Femur (tissue), 1 donor: ENCODE data around the gene SAV1.
A peak's percentile ranks its signal among the peaks of the same experiment; 100 is the strongest.

Experiments
- DNase-seq: peaks from one replicate; pipeline ENCODE4 v3.0.0-alpha.2; 2017

SAV1 gene

GRCh38 chr14:50605766-50606165, 62.3 kb downstream of the SAV1 start:
- DNase-seq: peak; percentile 46

DNA sequence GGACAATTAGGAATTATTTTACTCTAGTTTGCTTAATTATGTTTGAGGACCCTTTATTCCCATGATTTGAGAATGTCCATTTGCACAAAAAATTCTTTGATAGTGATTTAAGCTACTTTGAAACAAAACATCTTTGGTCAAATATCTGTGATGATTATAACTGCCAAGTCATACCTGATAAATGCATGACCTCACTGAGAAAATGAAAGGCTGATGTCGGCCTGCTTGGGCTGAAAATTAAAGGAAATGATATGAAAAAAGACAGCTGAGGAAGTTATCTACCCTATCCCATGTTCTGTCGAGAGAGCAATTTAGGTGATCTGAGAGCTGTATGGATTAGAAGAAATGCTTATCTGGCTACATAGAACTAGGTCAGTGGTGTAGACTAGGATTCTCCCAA, 64.5 kb downstream of the SAV1 start:
- DNase-seq: no peak

GRCh38 chr14:50602035-50602434, 66.1 kb downstream of the SAV1 start:
- DNase-seq: no peak

DNA sequence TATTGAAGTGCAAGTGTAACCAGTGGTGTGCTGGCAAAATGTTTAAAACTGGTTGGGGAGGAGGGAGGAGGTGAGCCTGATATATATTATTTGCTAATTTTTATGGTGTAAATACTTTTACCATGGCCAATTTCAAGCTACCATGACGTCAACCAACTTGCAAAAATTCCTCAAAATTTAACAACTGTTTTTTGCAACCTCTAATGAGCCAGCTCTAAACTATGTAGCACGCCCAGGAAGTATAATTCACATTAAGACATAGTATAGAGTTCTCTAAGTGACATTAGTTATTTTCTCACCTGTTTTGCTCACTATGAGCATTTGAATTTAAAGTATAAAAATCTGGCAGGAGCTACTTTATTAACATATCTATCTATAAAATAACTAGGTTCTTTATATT, 66.7 kb downstream of the SAV1 start:
- DNase-seq: no peak

DNA sequence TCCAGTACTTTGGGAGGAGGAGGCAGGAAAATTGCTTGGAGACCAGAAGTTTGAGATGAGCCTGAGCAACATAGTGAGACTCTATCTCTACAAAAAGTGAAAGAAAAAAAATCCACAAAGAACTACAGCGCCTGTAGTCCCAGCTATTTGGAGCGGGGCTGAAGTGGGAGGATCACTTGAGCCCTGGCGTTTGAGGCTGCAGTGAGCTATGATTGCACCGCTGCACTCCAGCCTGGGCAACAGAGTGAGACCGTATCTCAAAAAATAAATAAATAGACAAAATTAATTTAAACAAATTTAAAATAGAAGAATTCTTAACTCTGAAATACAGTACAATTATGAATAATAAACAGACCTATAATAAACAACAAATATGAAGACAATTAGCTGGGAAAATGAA, 67.3 kb downstream of the SAV1 start:
- no peak for DNase-seq

DNA sequence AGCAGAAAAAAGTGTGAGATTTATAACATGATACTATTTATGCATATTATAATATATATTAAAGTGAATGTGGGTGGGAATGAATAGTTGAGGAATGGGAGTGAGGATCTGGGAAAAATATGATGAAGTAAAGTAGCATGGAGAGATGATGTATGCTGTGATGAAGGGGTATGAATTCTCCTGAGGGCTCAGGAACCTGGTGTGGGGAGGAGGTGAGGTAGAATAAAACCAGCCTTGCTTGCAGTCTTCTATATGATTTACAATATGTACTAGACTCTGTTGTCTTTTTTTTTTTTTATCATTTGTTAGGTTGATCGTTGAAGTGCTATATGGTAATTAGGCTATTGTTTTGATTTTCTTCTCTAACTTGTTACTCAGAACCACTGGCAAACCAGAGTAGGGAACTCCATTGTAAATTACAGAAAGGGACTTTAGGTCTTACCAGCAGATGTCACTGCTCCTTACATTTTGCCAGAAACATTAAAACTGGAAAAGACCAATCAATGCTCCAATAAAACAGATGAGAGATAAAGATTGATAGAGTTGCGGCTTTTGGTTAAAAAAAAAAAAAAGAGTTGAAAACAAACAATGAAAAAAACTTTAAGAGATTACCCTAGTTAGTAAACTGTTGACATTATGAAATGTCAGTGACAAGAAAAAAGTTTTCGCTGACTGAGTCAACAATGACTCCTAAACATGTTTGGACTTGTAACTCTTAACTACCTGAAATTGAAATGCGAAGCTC, 68.2 kb downstream of the SAV1 start:
- no peak for DNase-seq

- no peak for DNase-seq
These were observed 69.3 kb downstream of the SAV1 start for GRCh38 chr14:50598765-50599164.

GRCh38 chr14:50594577-50595316, 73.4 kb downstream of the SAV1 start:
- no peak for DNase-seq

DNA sequence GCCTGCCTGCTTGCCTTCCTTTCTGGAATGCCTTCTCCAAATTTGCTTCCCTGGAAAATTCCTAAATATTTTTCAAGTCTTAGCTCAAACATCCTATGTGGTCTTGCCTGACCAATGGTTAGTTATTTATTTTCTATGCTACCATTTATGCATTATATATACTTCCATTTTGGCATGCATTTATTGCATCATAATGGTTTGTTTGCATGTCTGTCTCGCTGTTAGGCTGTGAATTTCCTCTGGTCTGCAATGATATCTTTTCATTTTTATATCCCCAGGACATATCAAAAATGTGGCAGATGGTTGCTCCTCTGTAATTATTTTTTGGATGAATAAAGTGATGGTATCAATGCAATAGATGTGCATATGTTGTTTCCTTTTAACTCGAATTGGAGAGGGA, 77.6 kb downstream of the SAV1 start:
- no peak for DNase-seq
